Body of pancreas (tissue), 4 donors: ENCODE measurements around the gene UBE2Q1.

Experiments used
- POLR2A ChIP-seq, 3 donors: fragments of 450-650 bp; IDR thresholded peaks; one replicate each; pipeline ENCODE4 v1.6.1; 2016; ENCODE audit warnings: antibody characterized with exemption in 3 of 3, mild to moderate bottlenecking in 2 of 3
- TF ChIP-seq, protein P1 (sequence below), 7 experiments: fragments of 450-650 bp in 4 of 7; fragments of 200-600 bp in 3 of 7; sonication (generic) in 3 of 7; IDR thresholded peaks; one replicate each; pipeline ENCODE4 v1.5.1; 2016 to 2019; ENCODE audit warnings: antibody characterized with exemption in 7 of 7

DNA sequence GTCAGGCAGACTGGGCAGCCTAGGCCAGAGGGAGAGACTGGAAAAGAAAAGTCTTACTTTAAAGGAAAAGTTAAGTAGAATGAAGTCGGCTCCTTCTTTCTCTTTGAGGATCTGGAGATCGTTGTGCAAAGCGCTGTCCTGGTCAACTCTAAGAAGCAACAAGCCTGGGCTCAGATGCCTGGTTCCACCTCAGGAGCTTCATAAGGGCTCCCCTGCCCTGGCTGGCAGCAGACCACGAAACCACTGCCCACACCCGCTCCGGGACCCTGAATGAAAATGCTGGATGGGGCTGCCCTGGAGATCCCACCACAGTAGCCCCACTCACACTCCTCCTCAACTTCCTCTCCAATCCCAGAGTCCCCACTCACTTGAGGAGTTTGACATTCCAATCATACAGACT, 6.4 kb downstream of the UBE2Q1 start:
- TF ChIP-seq, protein P1, sequence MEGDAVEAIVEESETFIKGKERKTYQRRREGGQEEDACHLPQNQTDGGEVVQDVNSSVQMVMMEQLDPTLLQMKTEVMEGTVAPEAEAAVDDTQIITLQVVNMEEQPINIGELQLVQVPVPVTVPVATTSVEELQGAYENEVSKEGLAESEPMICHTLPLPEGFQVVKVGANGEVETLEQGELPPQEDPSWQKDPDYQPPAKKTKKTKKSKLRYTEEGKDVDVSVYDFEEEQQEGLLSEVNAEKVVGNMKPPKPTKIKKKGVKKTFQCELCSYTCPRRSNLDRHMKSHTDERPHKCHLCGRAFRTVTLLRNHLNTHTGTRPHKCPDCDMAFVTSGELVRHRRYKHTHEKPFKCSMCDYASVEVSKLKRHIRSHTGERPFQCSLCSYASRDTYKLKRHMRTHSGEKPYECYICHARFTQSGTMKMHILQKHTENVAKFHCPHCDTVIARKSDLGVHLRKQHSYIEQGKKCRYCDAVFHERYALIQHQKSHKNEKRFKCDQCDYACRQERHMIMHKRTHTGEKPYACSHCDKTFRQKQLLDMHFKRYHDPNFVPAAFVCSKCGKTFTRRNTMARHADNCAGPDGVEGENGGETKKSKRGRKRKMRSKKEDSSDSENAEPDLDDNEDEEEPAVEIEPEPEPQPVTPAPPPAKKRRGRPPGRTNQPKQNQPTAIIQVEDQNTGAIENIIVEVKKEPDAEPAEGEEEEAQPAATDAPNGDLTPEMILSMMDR (IDR thresholded peaks at IDR 0.05): no peak
- no peak for TF ChIP-seq POLR2A (IDR thresholded peaks at IDR 0.05)
